ENCODE results near the gene IL1R2. TPM values are rescaled to one million over a fixed set of nuclear protein-coding genes. Genes with fewer than 3 reads are reported as not detected.

The IL1R2 gene
- total and polyA plus RNA-seq, 9 of the 15 experiments (the other 6 are each of a cell fraction or from before 2014, with no cell fraction given): 0.13 TPM; not detected in 8

- ATAC-seq: no peak
- H3K9me1 ChIP-seq (ENCODE audit: control insufficient read depth, insufficient read depth, low read length): no peaks in the 10 kb centered on the region
- no peaks in the 10 kb centered on the region for H3K9me3 ChIP-seq (replicated peaks; ENCODE audit: control insufficient read depth, insufficient read depth, low read depth, low read length)
- no peak for DNase-seq (ENCODE audit: extremely low read depth in 1 of 4, low spot score in 3 of 4)
- H2AFZ ChIP-seq (ENCODE audit: low read depth, low read length): no peak overlapping the region
- intact Hi-C loops (cut with micrococcal nuclease) (loop anchor here (10.0 kb wide), 2 partner anchors 460 to 570 kb away; no protein-coding TSS in a partner anchor), in situ Hi-C loops (cut with MboI) (no loop called here)
- no peaks in the 10 kb centered on the region for H4K20me1 ChIP-seq (replicated peaks; ENCODE audit: control insufficient read depth, insufficient read depth, low read length)
- no peak overlapping the region for H3K27ac ChIP-seq (ENCODE audit: extremely low read depth, low read depth, low read length)
- WGBS (ENCODE audit: insufficient coverage, low coverage, missing lambda C conversion rate): 0% methylated on average over 8 of the region's 9 CpGs
- H3K4me2 ChIP-seq (ENCODE audit: insufficient read depth, low read length): no peak overlapping the region
- H3K9ac ChIP-seq (ENCODE audit: insufficient read depth in 1 of 2, low read depth in 2 of 2, low read length in 2 of 2): no peak overlapping the region
- FAIRE-seq: no peak
- ChIA-PET POLR2A (no interaction called here), CTCF (ENCODE audit: low intra/inter-chr PET ratio) (interaction anchor here (0.6 kb wide), 1 partner anchor 497 kb away, joined by 3 read pairs; no protein-coding TSS in a partner anchor)
- no TSS peak for BruUV-seq (replicated peaks)
- H3K4me1 ChIP-seq (replicated peaks in 1 of 2; ENCODE audit: control insufficient read depth in 2 of 2, insufficient read depth in 2 of 2, low read length in 2 of 2): 0 out of 5 replicates have a peak, but pooled peaks cover 0 to 3% of the 10 kb centered on the region in 2 experiments
- TF ChIP-seq TRIM24 (IDR thresholded peaks at IDR 0.05) (no peak), CUX1 (CRISPR knock-in tag; IDR thresholded peaks at IDR 0.05) (no peak), DPF2 (IDR thresholded peaks at IDR 0.05) (no peak), ZNF512 (tag; IDR thresholded peaks at IDR 0.05) (no peak), ZNF766 (CRISPR knock-in tag; conservative IDR thresholded peaks at IDR 0.05) (no peak), CHD2 (IDR thresholded peaks at IDR 0.05; ENCODE audit: low read depth, low read length) (no peak), NFATC3 (IDR thresholded peaks at IDR 0.05) (no peak), ZNF3 (CRISPR knock-in tag; IDR thresholded peaks at IDR 0.05) (no peak), ETS2 (tag; IDR thresholded peaks at IDR 0.05; ENCODE audit: borderline replicate concordance, poor library complexity, severe bottlenecking) (no peak), CSDE1 (IDR thresholded peaks at IDR 0.05) (no peak)
- no peaks in the 10 kb centered on the region for H3K36me3 ChIP-seq (ENCODE audit: control insufficient read depth, insufficient read depth, low read length)
- H3K4me3 ChIP-seq: no peak overlapping the region
- no peaks in the 10 kb centered on the region for H3K79me2 ChIP-seq (ENCODE audit: control insufficient read depth, insufficient read depth, low read length)
- peaks cover 25 to 71% of the 10 kb centered on the region in 2 experiments; a peak in 4 of 5 replicates for H3K27me3 ChIP-seq (ENCODE audit: control insufficient read depth in 2 of 2, insufficient read depth in 2 of 2, low read length in 2 of 2)
Measured at GRCh38 chr2:101984656-101985055, 7.1 kb upstream of the IL1R2 start.

Data from K562 (cell line).